ENCODE results near the gene KAZN.

The KAZN gene

GRCh38 chr1:14887044-14887566, 288.6 kb downstream of the KAZN start:
- H2AFZ ChIP-seq (ENCODE audit: low read length) = no peak overlapping the region
- no peak for TF ChIP-seq EZH2phosphoT487 (IDR thresholded peaks at IDR 0.05; ENCODE audit: borderline replicate concordance)
- no peak for TF ChIP-seq CTCF (conservative IDR thresholded peaks at IDR 0.05; ENCODE audit: low read length)
- no peaks in the 10 kb centered on the region for H3K9me2 ChIP-seq (replicated peaks; ENCODE audit: low read depth, low read length)

GRCh38 chr1:14887764-14888350, 289.4 kb downstream of the KAZN start:
- no peaks in the 10 kb centered on the region for H3K79me2 ChIP-seq (ENCODE audit: insufficient read depth, low read length)
- no peaks in the 10 kb centered on the region for H4K20me1 ChIP-seq (ENCODE audit: insufficient read depth, low read length, poor library complexity, severe bottlenecking)
- H3K9me3 ChIP-seq (ENCODE audit: insufficient read depth, low read depth, low read length) = no peaks in the 10 kb centered on the region
- no peak overlapping the region for H3K4me2 ChIP-seq (ENCODE audit: low read depth, low read length, poor library complexity, severe bottlenecking)
- no peak overlapping the region for H2AFZ ChIP-seq (ENCODE audit: low read length)
- no peaks in the 10 kb centered on the region for H3K36me3 ChIP-seq (ENCODE audit: insufficient read depth, low read length)
- no peaks in the 10 kb centered on the region for H3K4me1 ChIP-seq (ENCODE audit: insufficient read depth, low read length, poor library complexity, severe bottlenecking)
- no peak overlapping the region for H3K4me3 ChIP-seq (ENCODE audit: low read length, poor library complexity, severe bottlenecking)
- no peaks in the 10 kb centered on the region for H3K27me3 ChIP-seq (ENCODE audit: insufficient read depth, low read length, poor library complexity, severe bottlenecking)
- H3F3A ChIP-seq (ENCODE audit: low read depth) = no peaks in the 10 kb centered on the region
- no peaks in the 10 kb centered on the region for H3K9me2 ChIP-seq (replicated peaks; ENCODE audit: low read depth, low read length)
- no peak overlapping the region for H3K9ac ChIP-seq (ENCODE audit: low read depth, low read length, poor library complexity, severe bottlenecking)
- TF ChIP-seq CTCF (conservative IDR thresholded peaks at IDR 0.05; ENCODE audit: low read length) (no peak), EZH2phosphoT487 (IDR thresholded peaks at IDR 0.05; ENCODE audit: borderline replicate concordance) (no peak)

More at GRCh38 chr1:14887044-14887566, 288.6 kb downstream of the KAZN start:
- H4K20me1 ChIP-seq (ENCODE audit: insufficient read depth, low read length, poor library complexity, severe bottlenecking) = no peaks in the 10 kb centered on the region
- no peaks in the 10 kb centered on the region for H3K79me2 ChIP-seq (ENCODE audit: insufficient read depth, low read length)
- no peak overlapping the region for H3K4me3 ChIP-seq (ENCODE audit: low read length, poor library complexity, severe bottlenecking)
- H3K4me2 ChIP-seq (ENCODE audit: low read depth, low read length, poor library complexity, severe bottlenecking) = no peak overlapping the region
- no peaks in the 10 kb centered on the region for H3K9me3 ChIP-seq (ENCODE audit: insufficient read depth, low read depth, low read length)
- H3K4me1 ChIP-seq (ENCODE audit: insufficient read depth, low read length, poor library complexity, severe bottlenecking) = no peaks in the 10 kb centered on the region
- H3K27me3 ChIP-seq (ENCODE audit: insufficient read depth, low read length, poor library complexity, severe bottlenecking) = no peaks in the 10 kb centered on the region
- H3K9ac ChIP-seq (ENCODE audit: low read depth, low read length, poor library complexity, severe bottlenecking) = no peak overlapping the region
- no peaks in the 10 kb centered on the region for H3F3A ChIP-seq (ENCODE audit: low read depth)
- H3K36me3 ChIP-seq (ENCODE audit: insufficient read depth, low read length) = no peaks in the 10 kb centered on the region

GRCh38 chr1:14888374-14888773, 289.9 kb downstream of the KAZN start:
- H3K79me2 ChIP-seq (ENCODE audit: insufficient read depth, low read length) = no peaks in the 10 kb centered on the region
- no peaks in the 10 kb centered on the region for H4K20me1 ChIP-seq (ENCODE audit: insufficient read depth, low read length, poor library complexity, severe bottlenecking)
- no peak overlapping the region for H2AFZ ChIP-seq (ENCODE audit: low read length)
- no peaks in the 10 kb centered on the region for H3F3A ChIP-seq (ENCODE audit: low read depth)
- no peaks in the 10 kb centered on the region for H3K4me1 ChIP-seq (ENCODE audit: insufficient read depth, low read length, poor library complexity, severe bottlenecking)
- no peak overlapping the region for H3K4me3 ChIP-seq (ENCODE audit: low read length, poor library complexity, severe bottlenecking)
- H3K9ac ChIP-seq (ENCODE audit: low read depth, low read length, poor library complexity, severe bottlenecking) = no peak overlapping the region
- H3K36me3 ChIP-seq (ENCODE audit: insufficient read depth, low read length) = no peaks in the 10 kb centered on the region
- H3K27me3 ChIP-seq (ENCODE audit: insufficient read depth, low read length, poor library complexity, severe bottlenecking) = no peaks in the 10 kb centered on the region
- no peaks in the 10 kb centered on the region for H3K9me2 ChIP-seq (replicated peaks; ENCODE audit: low read depth, low read length)
- TF ChIP-seq EZH2phosphoT487 (IDR thresholded peaks at IDR 0.05; ENCODE audit: borderline replicate concordance) (no peak), CTCF (conservative IDR thresholded peaks at IDR 0.05; ENCODE audit: low read length) (no peak)
- no peak overlapping the region for H3K4me2 ChIP-seq (ENCODE audit: low read depth, low read length, poor library complexity, severe bottlenecking)
- H3K9me3 ChIP-seq (ENCODE audit: insufficient read depth, low read depth, low read length) = no peaks in the 10 kb centered on the region
